Prostate gland (tissue), 2 donors: Measurements from ENCODE around the gene SEH1L. TPM values are rescaled to one million over a fixed set of nuclear protein-coding genes. Genes with fewer than 3 reads are reported as not detected.
A peak's percentile ranks its signal among the peaks of the same experiment; 100 is the strongest.

ENCODE experiments used
- DNase-seq: peaks from one replicate; pipeline ENCODE4 v3.0.0-alpha.2; 2019; ENCODE audit warnings: low spot score
- H3K27ac ChIP-seq, 2 donors: fragments of 200-600 bp; sonication (generic); 2 replicates each; pipeline ENCODE4 v1.5.1; 2017 to 2019
- H3K27me3 ChIP-seq: fragments of 200-600 bp; sonication (generic); replicated peaks from 2 replicates; pipeline ENCODE4 v1.5.1; 2019; ENCODE audit not compliant: insufficient read depth
- H3K36me3 ChIP-seq, 2 donors: fragments of 200-600 bp; sonication (generic); 1 replicate in 1 of 2; 2 replicates in 1 of 2; pipeline versions ENCODE4 v1.5.1 to v1.8.1; 2017 to 2019
- H3K4me1 ChIP-seq: fragments of 200-600 bp; sonication (generic); replicated peaks from 2 replicates; pipeline ENCODE4 v1.5.1; 2019
- H3K4me3 ChIP-seq, 2 donors: fragments of 200-600 bp; sonication (generic); 2 replicates each; pipeline ENCODE4 v1.5.1; 2017 to 2019
- H3K9me3 ChIP-seq: fragments of 200-600 bp; sonication (generic); 2 replicates; pipeline ENCODE4 v1.5.1; 2017
- CTCF ChIP-seq, 4 experiments: fragments of 200-600 bp in 2 of 4; fragments of 450-650 bp in 2 of 4; sonication (generic) in 2 of 4; IDR thresholded peaks; 1 replicate in 3 of 4; 2 replicates in 1 of 4; pipeline ENCODE4 v1.5.1; 2016 to 2019; ENCODE audit warnings: antibody characterized with exemption in 4 of 4, mild to moderate bottlenecking in 2 of 4, moderate library complexity in 2 of 4
- POLR2A ChIP-seq: fragments of 450-650 bp; IDR thresholded peaks from one replicate; pipeline ENCODE4 v1.6.1; 2016; ENCODE audit warnings: antibody characterized with exemption, mild to moderate bottlenecking
- POLR2AphosphoS5 ChIP-seq: sonication (generic); formaldehyde crosslinking; IDR thresholded peaks from one replicate; pipeline ENCODE4 v1.6.1; 2017; ENCODE audit warnings: antibody characterized with exemption
- WGBS: methylation state at CpG from one replicate; pipeline ENCODE4 v1.1.5; 2018; 5-methylcytosine and 5-hydroxymethylcytosine counted together
- intact Hi-C: fragments of 100-400 bp; cut with DNase I; formaldehyde crosslinking; loops from one replicate; pipeline ENCODE4 v1.14.2; 2022
- total RNA-seq, 2 donors: library from RNA; depleted of rRNA; stranded (reverse); fragments of >200 nt; gene quantifications; one replicate each; pipeline ENCODE4 v1.1.0, GENCODE V29; 2016

The SEH1L gene
- total RNA-seq, 2 donors from 2014 or later, result 35.9 to 46.6 TPM

- Histone ChIP-seq H3K4me3 (no peak overlapping the region), H3K36me3 (peaks cover 0 to 5% of the 10 kb centered on the region in 2 donors), H3K27ac (no peak overlapping the region), H3K4me1 (no peaks in the 10 kb centered on the region), H3K27me3 (no peaks in the 10 kb centered on the region), H3K9me3 (no peaks in the 10 kb centered on the region)
- 66% methylated on average over 6 of the region's 6 CpGs for WGBS
- DNase-seq, result no peak
- TF ChIP-seq POLR2A (no peak), POLR2AphosphoS5 (no peak), CTCF (IDR thresholded peaks at IDR 0.05) (no peak)
- intact Hi-C loops, result loop anchor here (10.0 kb wide), 2 partner anchors 76 to 266 kb away; no protein-coding TSS in a partner anchor
Observed at GRCh38 chr18:12998332-12999060, 50.7 kb downstream of the SEH1L start.

- no peak for TF ChIP-seq POLR2A
- peak in 3 of 4 experiments; percentile 6 to 34 (median 31) for TF ChIP-seq CTCF (IDR thresholded peaks at IDR 0.05)
Observed at GRCh38 chr18:13003466-13003896, 55.7 kb downstream of the SEH1L start.

GRCh38 chr18:13004396-13004795, 56.6 kb downstream of the SEH1L start:
- TF ChIP-seq CTCF (IDR thresholded peaks at IDR 0.05) (no peak), POLR2A (no peak), POLR2AphosphoS5 (no peak)
- 91% methylated on average over 8 of the region's 8 CpGs for WGBS

More at GRCh38 chr18:13003466-13003896, 55.7 kb downstream of the SEH1L start:
- DNase-seq, result peak; percentile 23
- Histone ChIP-seq H3K9me3 (no peaks in the 10 kb centered on the region), H3K4me1 (no peaks in the 10 kb centered on the region), H3K36me3 (peaks cover 0 to 5% of the 10 kb centered on the region in 2 donors), H3K27ac (no peak overlapping the region), H3K4me3 (no peak overlapping the region), H3K27me3 (no peaks in the 10 kb centered on the region)
- intact Hi-C loops, result no loop called here
- 63% methylated on average over 7 of the region's 7 CpGs for WGBS

GRCh38 chr18:13005289-13005688, 57.5 kb downstream of the SEH1L start:
- H3K4me1 ChIP-seq, result no peaks in the 10 kb centered on the region
- no peaks in the 10 kb centered on the region for H3K9me3 ChIP-seq
- no peak overlapping the region for H3K4me3 ChIP-seq
- H3K27ac ChIP-seq, result no peak overlapping the region
- TF ChIP-seq POLR2AphosphoS5 (no peak), CTCF (IDR thresholded peaks at IDR 0.05) (no peak), POLR2A (no peak)
- no peaks in the 10 kb centered on the region for H3K27me3 ChIP-seq
- intact Hi-C loops, result loop anchor here (5.0 kb wide), 1 partner anchor 152 kb away; no protein-coding TSS in a partner anchor
- 100% methylated on average over 1 of the region's 1 CpG for WGBS
- DNase-seq, result no peak
- peaks cover 0 to 5% of the 10 kb centered on the region in 2 donors for H3K36me3 ChIP-seq

More at GRCh38 chr18:13004396-13004795, 56.6 kb downstream of the SEH1L start:
- Histone ChIP-seq H3K27ac (no peak overlapping the region), H3K4me1 (no peaks in the 10 kb centered on the region), H3K36me3 (peaks cover 0 to 5% of the 10 kb centered on the region in 2 donors), H3K27me3 (no peaks in the 10 kb centered on the region), H3K9me3 (no peaks in the 10 kb centered on the region), H3K4me3 (no peak overlapping the region)
- intact Hi-C loops, result no loop called here
- DNase-seq, result no peak
